Epithelial cell of prostate (primary cell): ENCODE measurements around the gene GLUL.

Source experiments
- DNase-seq: peaks from one replicate; pipeline ENCODE4 v3.0.0-alpha.2; 2011; ENCODE audit warnings: low read depth, low spot score
- H3K27ac ChIP-seq: fragments of 450-650 bp; 2 replicates; pipeline ENCODE4 v1.5.1; 2017; ENCODE audit warnings: mild to moderate bottlenecking

Gene GLUL

DNA sequence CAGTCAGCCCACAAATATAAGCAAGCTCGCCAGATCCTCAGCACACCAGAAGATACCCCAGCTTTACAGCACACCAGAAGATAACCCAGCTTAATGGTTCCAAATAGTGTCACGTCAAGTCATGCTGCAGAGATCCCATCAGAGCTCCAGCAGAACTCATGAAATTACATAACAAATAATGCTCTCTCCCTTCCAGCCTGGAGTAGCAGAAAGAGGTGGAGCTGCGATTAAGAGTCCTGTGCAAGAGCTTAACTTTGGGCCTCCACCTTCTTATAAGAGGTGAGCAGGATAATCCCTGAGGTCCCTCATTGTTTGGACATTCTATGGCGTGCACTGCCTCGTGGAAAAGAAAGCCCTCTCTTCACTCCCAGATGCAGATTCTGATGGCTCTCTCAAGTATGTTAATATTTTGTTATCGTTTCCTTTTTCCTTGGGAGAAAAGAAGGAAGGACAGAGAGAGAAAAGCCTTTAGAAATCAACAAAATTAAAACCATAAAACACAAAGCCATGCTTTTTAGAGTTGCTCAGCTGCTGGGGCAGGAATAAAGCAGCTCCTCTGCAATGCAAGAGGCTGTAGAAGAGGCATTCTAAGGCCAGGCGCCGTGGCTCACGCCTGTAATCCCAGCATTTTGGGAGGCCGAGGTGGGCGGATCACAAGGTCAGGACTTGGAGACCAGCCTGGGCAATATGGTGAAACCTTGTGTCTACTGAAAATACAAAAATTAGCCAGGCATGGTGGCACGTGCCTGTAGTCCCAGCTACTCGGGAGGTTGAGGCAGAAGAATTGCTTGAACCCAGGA lies 59.1 kb downstream of the GLUL start:
- DNase-seq, result no peak
- H3K27ac ChIP-seq, result no peak overlapping the region
